Ovary (tissue), 9 donors: ENCODE results near the gene ANO2. TPM values are rescaled to one million over a fixed set of nuclear protein-coding genes. Genes with fewer than 3 reads are reported as not detected.

ENCODE experiments used
- DNase-seq, 5 donors: peaks; one replicate each; pipeline ENCODE4 v3.0.0-alpha.2; 2019 to 2020
- H3K27ac ChIP-seq, 2 donors: fragments of 200-600 bp; one replicate each; pipeline versions ENCODE4 v1.5.1 to v1.8.0; 2019 to 2022
- H3K27me3 ChIP-seq: fragments of 200-600 bp; one replicate; pipeline ENCODE4 v1.8.0; 2022
- H3K36me3 ChIP-seq: fragments of 200-600 bp; sonication (generic); one replicate; pipeline ENCODE4 v1.5.1; 2019
- H3K4me1 ChIP-seq: one replicate; pipeline ENCODE4 v1.8.1; 2013; ENCODE audit warnings: mild to moderate bottlenecking, moderate library complexity; ENCODE audit not compliant: insufficient read depth
- H3K4me3 ChIP-seq: fragments of 200-600 bp; sonication (generic); one replicate; pipeline ENCODE4 v1.5.1; 2017
- H3K9me3 ChIP-seq, 2 donors: fragments of 200-600 bp in 1 of 2; sonication (generic) in 1 of 2; one replicate each; pipeline versions ENCODE4 v1.5.1 to v1.8.1; 2013 to 2019; ENCODE audit warnings: mild to moderate bottlenecking in 1 of 2, moderate library complexity in 1 of 2
- EP300 ChIP-seq: sonication (generic); formaldehyde crosslinking; IDR thresholded peaks from one replicate; pipeline ENCODE4 v1.6.1; 2017; ENCODE audit warnings: antibody characterized with exemption
- POLR2A ChIP-seq: fragments of 450-650 bp; IDR thresholded peaks from one replicate; pipeline ENCODE4 v1.6.1; 2017; ENCODE audit warnings: antibody characterized with exemption, mild to moderate bottlenecking, moderate library complexity
- WGBS, 3 donors: extraction: QIAGEN DNeasy Blood & Tissue Kit in 1 of 3; methylation state at CpG; one replicate each; pipeline versions ENCODE4 v1.1.5 to v1.1.7; 2013 to 2017; 5-methylcytosine and 5-hydroxymethylcytosine counted together
- intact Hi-C, 4 donors: fragments of 100-400 bp; cut with DNase I; formaldehyde crosslinking; loops; one replicate each; pipeline versions ENCODE4 v1.11.0 to v1.15.1; 2022 to 2023
- polyA plus RNA-seq, 2 donors: library from polyadenylated mRNA; stranded (reverse); fragments of 200-250 nt in 1 of 2; fragments of 350-450 nt in 1 of 2; fragmentation: Illumina TruSeq in 1 of 2; extraction: RNeasy Lipid Tissue Mini Kit (QIAGEN cat#74804) in 1 of 2; gene quantifications; one replicate each; pipeline ENCODE4 v1.2.3, GENCODE V29; 2013 to 2014
- total RNA-seq, 7 donors: library from RNA; depleted of rRNA in 2 of 7; stranded (reverse); fragments of >200 nt in 2 of 7; fragmentation: NEBNext Ultra II Directional in 3 of 7; extraction: Animal tissue kit (Norgen Biotek cat#: 25700) in 3 of 7; gene quantifications; one replicate each; pipeline versions ENCODE4 v1.1.0 to v1.2.4, GENCODE V29; 2016 to 2023
- TF ChIP-seq, protein P1 (sequence below), 3 donors: fragments of 450-650 bp in 2 of 3; fragments of 200-600 bp in 1 of 3; IDR thresholded peaks; one replicate each; pipeline versions ENCODE4 v1.5.1 to v1.8.0; 2016 to 2022; ENCODE audit warnings: antibody characterized with exemption in 3 of 3, mild to moderate bottlenecking in 1 of 3
- donor health status: DM: no; HTN: no; CAD: no; lungs with moderate emphysema.
- donor health status: DM: no; HTN: no; CAD: no.
- donor health status: Bipolar disorder and iron deficiency.
- donor health status: DM: yes; HTN: yes; CAD: no.
- donor health status: DM: no; HTN: no; CAD: no.
- donor health status: DM: yes; HTN: yes; CAD: no.

ANO2 gene
- total and polyA plus RNA-seq, 9 donors: 3.0 to 6.7 (median 3.3) TPM

DNA sequence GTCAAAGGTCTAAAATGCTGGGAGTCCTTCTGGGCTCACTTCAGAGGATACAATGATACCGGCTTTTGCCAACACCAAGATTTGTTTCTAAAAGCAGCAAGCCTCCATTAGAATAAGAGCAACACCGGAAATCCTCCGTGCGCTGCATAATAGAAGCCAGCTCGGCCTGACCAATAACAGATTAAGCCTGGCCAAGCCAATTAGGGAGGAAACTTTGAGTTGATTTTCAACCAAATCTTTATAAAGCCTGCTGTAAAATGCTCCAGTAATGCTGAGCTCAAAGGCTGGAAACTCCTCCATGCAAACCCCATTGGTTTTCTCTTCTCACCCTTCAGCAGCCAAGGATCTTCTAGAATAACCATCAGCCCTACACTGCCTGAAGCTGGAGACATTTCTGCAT is 363.0 kb downstream of the ANO2 start:
- no peak overlapping the region for H3K27ac ChIP-seq
- TF ChIP-seq, protein P1, sequence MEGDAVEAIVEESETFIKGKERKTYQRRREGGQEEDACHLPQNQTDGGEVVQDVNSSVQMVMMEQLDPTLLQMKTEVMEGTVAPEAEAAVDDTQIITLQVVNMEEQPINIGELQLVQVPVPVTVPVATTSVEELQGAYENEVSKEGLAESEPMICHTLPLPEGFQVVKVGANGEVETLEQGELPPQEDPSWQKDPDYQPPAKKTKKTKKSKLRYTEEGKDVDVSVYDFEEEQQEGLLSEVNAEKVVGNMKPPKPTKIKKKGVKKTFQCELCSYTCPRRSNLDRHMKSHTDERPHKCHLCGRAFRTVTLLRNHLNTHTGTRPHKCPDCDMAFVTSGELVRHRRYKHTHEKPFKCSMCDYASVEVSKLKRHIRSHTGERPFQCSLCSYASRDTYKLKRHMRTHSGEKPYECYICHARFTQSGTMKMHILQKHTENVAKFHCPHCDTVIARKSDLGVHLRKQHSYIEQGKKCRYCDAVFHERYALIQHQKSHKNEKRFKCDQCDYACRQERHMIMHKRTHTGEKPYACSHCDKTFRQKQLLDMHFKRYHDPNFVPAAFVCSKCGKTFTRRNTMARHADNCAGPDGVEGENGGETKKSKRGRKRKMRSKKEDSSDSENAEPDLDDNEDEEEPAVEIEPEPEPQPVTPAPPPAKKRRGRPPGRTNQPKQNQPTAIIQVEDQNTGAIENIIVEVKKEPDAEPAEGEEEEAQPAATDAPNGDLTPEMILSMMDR (IDR thresholded peaks at IDR 0.05): no peak
- TF ChIP-seq EP300 (no peak), POLR2A (no peak)
- no peak for DNase-seq
- WGBS, 3 donors: 7 to 11% (median 7%) methylated on average over 5 of the region's 5 CpGs
- peaks cover 2% of the 10 kb centered on the region for H3K4me1 ChIP-seq
- no peak overlapping the region for H3K4me3 ChIP-seq
- H3K36me3 ChIP-seq: no peaks in the 10 kb centered on the region
- intact Hi-C loops: no loop called here
- H3K27me3 ChIP-seq: no peaks in the 10 kb centered on the region
- H3K9me3 ChIP-seq: no peaks in the 10 kb centered on the region

DNA sequence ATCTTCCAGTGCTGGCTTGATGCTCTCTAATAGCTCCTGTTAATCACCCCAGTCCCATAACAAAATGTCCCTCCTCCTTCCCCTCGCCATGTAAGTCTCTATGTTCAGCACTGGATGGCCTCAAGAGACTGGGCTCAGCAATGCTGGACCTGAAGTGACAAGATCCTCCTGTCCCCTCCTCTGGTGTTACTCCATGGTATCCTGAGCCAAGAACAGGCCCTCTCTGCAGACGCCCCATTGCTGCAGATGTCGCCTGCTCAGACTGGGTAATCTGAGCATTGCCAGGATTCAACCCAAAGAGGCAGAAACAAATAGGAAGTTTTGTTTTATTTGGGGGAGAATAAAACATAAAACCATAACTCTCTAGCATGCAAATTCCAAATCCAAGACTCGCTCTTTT is 363.4 kb downstream of the ANO2 start:
- Histone ChIP-seq H3K36me3 (no peaks in the 10 kb centered on the region), H3K4me3 (no peak overlapping the region), H3K27me3 (no peaks in the 10 kb centered on the region), H3K27ac (no peak overlapping the region), H3K4me1 (peaks cover 2% of the 10 kb centered on the region), H3K9me3 (no peaks in the 10 kb centered on the region)
- WGBS, 3 donors: 40 to 47% (median 43%) methylated on average over 4 of the region's 4 CpGs
- no peak for DNase-seq
- TF ChIP-seq EP300: no peak
- TF ChIP-seq, protein P1 (IDR thresholded peaks at IDR 0.05): no peak
- TF ChIP-seq POLR2A: no peak
- intact Hi-C loops: no loop called here

DNA sequence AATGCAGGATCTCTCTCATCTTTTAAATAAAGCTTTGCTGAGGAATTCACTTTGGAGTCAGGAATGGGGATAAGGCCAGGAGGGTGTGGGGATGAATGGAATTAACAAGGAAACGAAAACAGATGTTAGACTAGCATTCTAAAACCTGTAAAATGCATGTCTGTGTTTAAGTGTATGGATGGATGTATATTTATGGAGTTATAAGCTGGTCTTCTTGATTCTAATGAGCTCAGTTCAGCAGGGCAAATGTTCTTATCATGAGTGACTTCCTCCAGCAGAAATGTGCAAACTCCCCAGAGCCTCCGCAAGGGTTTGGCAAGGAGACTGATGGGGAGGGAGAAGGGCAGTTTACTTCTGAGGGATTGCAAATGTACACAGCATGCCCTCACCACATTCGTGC is 364.0 kb downstream of the ANO2 start:
- Histone ChIP-seq H3K4me1 (peaks cover 2% of the 10 kb centered on the region), H3K36me3 (no peaks in the 10 kb centered on the region), H3K9me3 (no peaks in the 10 kb centered on the region), H3K27ac (no peak overlapping the region), H3K27me3 (no peaks in the 10 kb centered on the region), H3K4me3 (no peak overlapping the region)
- 21 to 36% (median 34%) methylated on average over 3 of the region's 3 CpGs for WGBS, 3 donors
- intact Hi-C loops: no loop called here
- TF ChIP-seq EP300: no peak
- no peak for TF ChIP-seq POLR2A
- TF ChIP-seq, protein P1 (IDR thresholded peaks at IDR 0.05): no peak
- DNase-seq: no peak

DNA sequence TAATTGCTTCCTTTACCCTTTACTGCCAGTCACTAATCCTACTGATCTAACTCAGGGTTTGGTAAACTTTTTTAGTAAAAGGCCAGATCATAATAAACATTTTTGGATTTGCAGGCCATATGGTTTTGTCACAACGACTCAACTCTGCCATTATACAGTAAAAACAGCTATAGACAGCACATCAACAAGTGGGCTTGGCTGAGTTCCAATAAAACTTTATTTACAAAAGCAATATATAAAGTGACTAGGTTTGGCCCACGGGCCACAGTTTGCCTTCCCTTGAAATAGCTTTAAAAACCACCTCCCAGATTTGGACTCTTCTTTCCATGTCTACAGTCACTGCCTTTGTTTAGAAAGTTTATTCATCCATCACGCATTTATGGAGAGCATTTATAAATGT is 366.3 kb downstream of the ANO2 start:
- H3K4me3 ChIP-seq: no peak overlapping the region
- H3K27ac ChIP-seq: no peak overlapping the region
- peaks cover 2% of the 10 kb centered on the region for H3K4me1 ChIP-seq
- WGBS, 3 donors: 79 to 86% (median 79%) methylated on average over 3 of the region's 3 CpGs
- no peaks in the 10 kb centered on the region for H3K36me3 ChIP-seq
- TF ChIP-seq EP300: no peak
- TF ChIP-seq, protein P1 (IDR thresholded peaks at IDR 0.05): no peak
- TF ChIP-seq POLR2A: no peak
- H3K9me3 ChIP-seq: no peaks in the 10 kb centered on the region
- H3K27me3 ChIP-seq: no peaks in the 10 kb centered on the region
- intact Hi-C loops: no loop called here
- no peak for DNase-seq

DNA sequence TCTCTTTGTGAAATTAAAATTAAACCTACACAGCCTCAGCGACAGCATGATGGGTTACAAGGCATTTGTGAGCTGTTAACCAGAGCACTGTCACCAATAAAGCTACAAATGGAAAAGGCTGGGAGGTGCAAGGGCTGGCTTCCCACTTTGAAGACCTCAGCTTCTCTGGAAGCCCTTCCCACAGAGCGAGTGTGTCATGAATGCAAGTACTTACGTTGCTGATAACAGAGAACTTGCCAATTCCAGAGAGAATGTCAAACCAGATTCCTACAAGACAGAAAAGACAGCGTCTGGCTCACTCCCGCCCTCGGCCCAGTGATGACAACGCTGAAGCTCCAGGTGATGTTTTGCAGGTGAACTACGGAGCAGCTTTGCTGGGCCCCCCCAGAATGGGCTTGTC is 367.3 kb downstream of the ANO2 start:
- Histone ChIP-seq H3K27ac (no peak overlapping the region), H3K4me3 (no peak overlapping the region), H3K27me3 (no peaks in the 10 kb centered on the region), H3K36me3 (no peaks in the 10 kb centered on the region), H3K9me3 (no peaks in the 10 kb centered on the region), H3K4me1 (peaks cover 2% of the 10 kb centered on the region)
- TF ChIP-seq, protein P1 (IDR thresholded peaks at IDR 0.05): no peak
- no peak for TF ChIP-seq POLR2A
- TF ChIP-seq EP300: no peak
- intact Hi-C loops: no loop called here
- no peak for DNase-seq
- WGBS, 3 donors: 77 to 86% (median 83%) methylated on average over 8 of the region's 8 CpGs
